Activated T-cell treated with anti-CD3 and anti-CD28 coated beads for 1 hour (primary cell): ENCODE results near the gene DHX29.

ENCODE experiments used
- DNase-seq: peaks from one replicate; pipeline ENCODE4 v3.0.0-alpha.2; 2020; ENCODE audit warnings: low read depth

Gene DHX29

DNA sequence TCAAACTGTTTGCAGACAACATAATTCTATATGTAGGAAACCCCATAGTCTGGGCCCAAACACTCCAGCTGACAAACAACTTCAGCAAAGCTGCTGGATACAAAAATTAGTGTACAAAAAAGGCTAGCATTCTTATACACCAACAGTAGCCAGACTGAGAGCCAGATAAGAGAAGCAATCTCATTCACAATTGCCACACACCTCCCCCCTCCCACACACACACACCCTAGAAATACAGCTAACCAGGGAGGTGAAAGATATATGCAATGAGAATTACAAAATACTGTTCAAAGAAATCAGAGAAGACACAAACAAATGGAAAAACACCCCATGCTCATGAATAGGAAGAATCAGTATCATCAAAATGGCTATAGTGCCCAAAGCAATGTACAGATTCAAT, 9.3 kb upstream of the DHX29 start:
- no peak for DNase-seq

GRCh38 chr5:55316289-55316688, 8.8 kb upstream of the DHX29 start:
- no peak for DNase-seq

DNA sequence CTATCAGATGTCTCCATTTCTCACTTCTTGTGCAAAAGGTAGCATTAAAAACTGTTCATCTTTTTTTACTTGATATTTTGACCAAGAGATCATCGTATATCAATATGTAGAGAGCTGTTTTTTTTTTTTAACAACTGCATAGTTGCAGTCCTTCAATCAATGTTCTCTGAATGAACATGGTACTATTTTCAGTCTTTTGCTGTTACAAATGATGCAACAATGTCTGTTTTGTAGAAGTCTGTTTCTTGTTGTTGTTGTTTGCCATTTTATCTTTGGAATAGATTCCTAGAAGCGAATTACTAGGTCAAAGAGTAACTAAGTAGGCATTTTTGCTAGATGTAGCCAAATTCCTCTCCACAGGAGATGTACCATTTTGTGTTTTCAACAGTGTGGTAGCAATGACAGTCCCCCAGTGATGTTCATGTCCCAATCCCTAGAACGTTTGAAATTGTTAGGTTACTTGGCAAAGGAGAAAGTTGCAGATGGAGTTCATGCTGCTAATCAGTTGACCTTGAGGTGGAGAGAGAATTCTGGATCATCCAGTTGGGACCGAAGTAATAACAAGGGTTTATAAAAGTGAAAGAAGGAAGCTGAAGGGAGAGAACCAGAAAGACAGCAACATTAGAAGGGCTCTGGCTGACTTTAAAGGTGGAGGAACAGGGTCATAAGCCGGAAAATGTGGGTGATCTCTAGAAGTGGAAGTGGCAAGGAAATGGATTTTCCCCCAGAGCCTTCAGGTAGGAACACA, 6.5 kb upstream of the DHX29 start:
- DNase-seq = no peak

DNA sequence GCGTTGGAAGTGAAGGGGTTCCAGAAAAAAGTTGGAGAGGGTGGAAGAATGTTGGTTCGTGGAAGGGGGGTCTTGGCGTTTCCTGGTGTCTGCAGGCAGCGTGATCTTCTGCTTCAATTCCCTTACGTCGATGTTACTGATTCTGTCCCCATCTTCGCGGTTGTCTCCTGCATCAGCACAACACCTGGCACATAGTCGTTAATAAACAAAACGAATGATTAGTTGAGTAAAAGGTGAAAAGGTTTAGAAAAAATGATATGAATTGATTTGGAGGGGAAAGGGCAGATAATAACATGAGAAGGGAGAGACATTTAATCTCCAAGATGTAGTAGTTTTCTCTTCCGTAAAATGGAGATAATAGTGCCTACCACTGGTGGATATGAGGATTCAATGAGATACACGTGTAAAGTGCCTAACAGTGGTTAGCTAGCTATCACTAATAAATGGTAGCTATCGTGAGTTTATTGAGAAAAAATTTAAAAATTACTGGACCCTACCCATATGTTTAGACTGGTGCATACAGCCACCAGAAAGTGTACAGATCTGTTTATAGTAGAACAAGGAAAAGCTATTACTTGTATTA, 851 bp upstream of the DHX29 start:
- DNase-seq = no peak

DNA sequence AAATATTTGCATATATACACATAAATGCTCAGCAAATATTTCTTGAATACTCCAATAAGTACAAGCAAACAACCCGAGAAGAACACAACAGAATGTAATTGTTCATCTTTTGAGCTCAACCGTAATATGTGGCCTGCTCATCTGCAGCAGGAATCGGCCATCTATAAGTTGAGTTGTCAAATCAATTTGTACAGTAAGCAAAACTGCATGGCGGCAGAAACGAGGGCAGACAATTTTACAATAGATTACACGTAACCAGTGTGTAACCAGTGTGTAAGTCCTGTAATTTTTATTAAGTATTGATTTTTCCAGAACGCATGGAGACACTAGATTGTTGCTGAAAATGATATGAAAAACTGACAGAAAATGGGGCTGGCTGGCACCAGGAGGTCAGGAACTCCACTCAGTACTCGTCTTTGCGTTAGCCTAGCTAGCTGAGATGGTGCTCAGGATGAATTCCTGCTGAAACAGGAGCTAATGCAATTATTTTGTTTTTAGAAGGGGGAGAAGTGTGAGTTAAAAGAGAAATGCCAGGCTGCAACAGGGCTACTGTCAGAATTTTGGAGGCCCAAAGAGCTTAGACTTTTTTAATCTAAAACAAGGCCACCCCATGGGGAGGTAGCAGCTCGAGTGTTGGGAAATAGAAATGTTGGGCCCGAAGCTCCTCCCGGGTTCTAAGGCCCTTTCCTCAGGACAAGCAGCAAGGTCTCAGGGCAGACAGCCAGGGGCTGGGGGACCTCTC, 682 bp downstream of the DHX29 start:
- no peak for DNase-seq

DNA sequence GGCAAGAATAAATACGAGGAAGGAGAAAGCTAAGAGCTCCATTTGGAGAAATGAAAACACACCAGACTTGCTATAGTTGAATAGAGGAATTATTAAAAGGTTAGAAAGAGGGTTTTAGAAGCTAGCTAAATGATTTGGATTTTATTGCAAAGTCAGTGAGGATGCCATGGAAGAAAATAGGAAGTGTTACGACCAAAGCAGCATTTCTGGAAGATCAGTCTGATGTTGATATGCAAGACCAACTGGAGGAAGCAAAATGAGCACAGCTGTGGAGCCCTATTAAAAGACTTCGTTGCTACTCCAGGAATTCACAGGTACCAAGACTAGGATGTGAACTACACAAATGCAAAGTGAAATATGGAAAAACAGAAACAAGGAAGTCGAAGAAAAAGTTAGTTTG, 2.1 kb downstream of the DHX29 start:
- no peak for DNase-seq

- no peak for DNase-seq
Measured at GRCh38 chr5:55304584-55304983, 2.9 kb downstream of the DHX29 start.

- no peak for DNase-seq
Measured at GRCh38 chr5:55303238-55303690, 4.2 kb downstream of the DHX29 start.

- DNase-seq = no peak
Measured at GRCh38 chr5:55300890-55301289, 6.6 kb downstream of the DHX29 start.

DNA sequence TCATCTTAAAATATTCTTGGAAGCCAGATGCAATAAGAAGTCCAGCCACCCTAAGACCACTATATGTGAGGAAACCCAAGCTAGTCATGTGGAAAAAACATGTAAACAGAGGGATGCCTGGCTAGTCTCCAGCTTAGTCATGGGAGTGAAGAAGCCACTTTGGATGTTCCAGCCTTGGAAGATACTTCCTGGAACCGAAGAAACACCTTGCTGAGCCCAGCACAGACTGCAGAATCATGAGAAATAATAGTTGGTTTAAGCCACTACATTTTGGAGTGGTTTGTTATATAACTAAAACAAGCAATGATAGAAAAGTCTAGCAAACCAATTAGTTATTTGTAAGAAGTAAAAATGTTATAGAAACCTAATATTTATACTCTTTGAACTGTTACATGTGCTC, 12.6 kb downstream of the DHX29 start:
- no peak for DNase-seq

GRCh38 chr5:55290991-55291390, 16.5 kb downstream of the DHX29 start:
- DNase-seq = no peak

DNA sequence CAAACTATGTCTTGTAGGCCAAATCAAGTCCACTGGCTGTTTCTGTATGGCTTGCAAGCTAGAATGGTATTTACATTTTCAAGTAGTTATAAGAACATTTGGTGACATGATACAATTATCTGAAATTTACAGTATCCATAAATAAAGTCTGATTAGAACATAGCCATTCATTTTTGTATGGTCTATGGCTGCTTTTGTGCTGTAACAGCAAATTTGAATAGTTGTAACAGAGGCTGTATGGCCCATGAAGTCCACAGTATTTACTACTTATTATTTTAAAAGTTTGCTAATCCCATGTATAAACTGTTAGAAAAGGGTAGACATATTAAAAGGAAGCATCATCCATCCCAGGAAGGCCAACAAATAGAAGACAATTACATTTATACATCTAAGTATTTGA, 17.7 kb downstream of the DHX29 start:
- no peak for DNase-seq

- DNase-seq = no peak
Measured at GRCh38 chr5:55286411-55286933, 21.0 kb downstream of the DHX29 start.

DNA sequence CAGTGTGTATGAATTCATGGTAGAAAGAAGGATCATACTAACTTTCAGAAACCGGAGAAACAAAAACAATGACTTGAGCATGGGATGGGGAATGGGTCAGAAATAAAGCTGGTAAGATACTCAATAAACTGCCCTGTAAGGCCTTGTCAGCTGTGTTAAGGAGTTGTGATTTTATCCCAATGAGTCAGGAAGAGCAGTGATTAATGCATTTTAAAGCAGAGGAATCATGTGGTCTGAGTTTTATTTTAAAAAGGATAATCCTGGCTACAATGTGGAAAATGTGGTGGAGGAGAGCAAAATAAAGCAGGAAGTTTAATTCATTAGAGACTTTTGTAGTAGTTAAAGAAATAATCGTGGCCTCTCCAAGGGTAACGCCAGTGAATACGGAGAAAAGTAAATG, 28.7 kb downstream of the DHX29 start:
- no peak for DNase-seq

- DNase-seq = no peak
Measured at GRCh38 chr5:55276771-55277170, 30.7 kb downstream of the DHX29 start.

GRCh38 chr5:55258339-55258738, 49.2 kb downstream of the DHX29 start:
- DNase-seq = no peak

DNA sequence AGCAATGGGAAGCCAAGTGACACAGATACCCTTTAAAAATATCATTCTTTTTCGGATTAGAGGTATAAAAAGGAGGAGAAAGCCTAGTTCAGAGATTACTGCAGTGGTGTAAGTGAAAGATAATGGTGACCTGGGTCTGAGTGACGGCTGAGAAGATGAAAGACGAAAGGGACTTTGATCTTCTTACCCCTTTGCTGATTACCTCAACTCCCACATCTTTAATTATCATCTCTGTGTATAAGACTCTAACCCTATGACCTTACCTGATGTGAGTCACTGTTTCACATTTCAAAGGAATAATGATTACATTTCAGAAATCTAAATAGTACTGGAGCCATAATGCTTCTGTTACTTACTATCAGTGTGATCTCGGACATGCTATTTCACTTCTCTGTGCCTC, 52.7 kb downstream of the DHX29 start:
- DNase-seq = no peak

- no peak for DNase-seq
Measured at GRCh38 chr5:55250064-55250463, 57.4 kb downstream of the DHX29 start.

GRCh38 chr5:55241746-55242145, 65.7 kb downstream of the DHX29 start:
- no peak for DNase-seq

DNA sequence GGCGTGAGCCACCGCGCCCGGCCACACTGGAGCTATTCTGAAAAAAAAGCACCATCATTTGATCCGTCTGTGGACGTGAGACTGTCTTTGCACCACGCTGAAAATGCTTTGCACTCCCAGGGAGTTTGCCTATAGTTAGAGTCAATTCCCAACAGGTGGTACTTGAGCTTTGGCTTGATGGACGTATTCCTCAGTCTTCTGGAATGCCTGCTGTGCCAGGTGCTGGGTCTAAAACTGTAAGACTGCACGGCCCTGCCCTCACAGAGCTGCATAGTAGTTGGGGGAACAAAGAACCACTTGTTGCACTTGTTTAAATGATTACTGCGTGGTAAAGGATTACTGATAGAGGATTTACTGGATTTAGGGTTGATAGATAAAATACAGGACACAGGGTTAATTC, 70.7 kb downstream of the DHX29 start:
- no peak for DNase-seq

DNA sequence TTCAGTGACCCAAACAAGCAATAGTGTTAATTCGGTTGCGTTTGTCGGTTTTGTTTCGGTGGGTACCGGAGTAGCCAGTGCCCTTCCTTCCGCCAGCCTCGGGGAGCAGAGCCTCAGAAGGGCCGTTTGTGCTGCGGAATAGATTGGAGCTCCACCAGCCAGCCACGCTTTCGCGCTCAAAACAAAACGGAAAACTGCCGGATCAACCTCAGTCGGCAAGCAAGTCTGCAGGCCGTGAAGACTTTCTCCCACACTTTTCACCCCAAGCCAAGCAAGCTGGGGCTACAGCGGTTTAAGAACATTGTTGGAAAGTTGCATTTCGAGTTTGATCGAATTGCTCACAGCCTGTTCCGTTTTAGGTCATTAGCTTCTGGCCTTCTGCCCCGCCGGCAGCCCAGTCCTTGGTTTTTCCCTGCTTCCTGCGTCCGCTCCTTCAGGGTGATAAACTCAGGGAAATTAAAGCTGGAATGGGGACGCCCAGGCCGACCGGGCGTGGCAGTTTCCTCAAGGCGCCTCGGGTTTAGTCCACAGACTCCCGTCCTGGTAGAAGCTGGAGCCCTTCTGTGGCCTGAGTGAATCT, 73.3 kb downstream of the DHX29 start:
- no peak for DNase-seq
